Esophagus squamous epithelium (tissue), 5 donors: ENCODE data around the gene NADSYN1. TPM values are rescaled to one million over a fixed set of nuclear protein-coding genes. Genes with fewer than 3 reads are reported as not detected.

Source experiments
- DNase-seq: peaks from one replicate; lab custom pipeline; 2025; lab: John Stamatoyannopoulos, UW
- H3K27ac ChIP-seq, 4 donors: fragments of 200-600 bp; sonication (generic); one replicate each; pipeline ENCODE4 v1.5.1; 2016 to 2019; ENCODE audit warnings: mild to moderate bottlenecking in 1 of 4
- H3K27me3 ChIP-seq, 4 donors: fragments of 200-600 bp; sonication (generic); 1 replicate in 3 of 4; 2 replicates in 1 of 4; pipeline versions ENCODE4 v1.5.1 to v1.6.0; 2017 to 2021; ENCODE audit warnings: antibody characterized with exemption in 1 of 4
- H3K36me3 ChIP-seq, 3 donors: fragments of 200-600 bp; sonication (generic); one replicate each; pipeline ENCODE4 v1.5.1; 2016 to 2019
- H3K4me1 ChIP-seq, 3 donors: fragments of 200-600 bp; sonication (generic); one replicate each; pipeline ENCODE4 v1.5.1; 2017 to 2019
- H3K4me3 ChIP-seq, 4 donors: fragments of 200-600 bp; sonication (generic); 1 replicate in 3 of 4; 2 replicates in 1 of 4; pipeline ENCODE4 v1.5.1; 2016 to 2019; ENCODE audit warnings: mild to moderate bottlenecking in 2 of 4, moderate library complexity in 1 of 4
- H3K9me3 ChIP-seq, 3 donors: fragments of 200-600 bp; sonication (generic); one replicate each; pipeline ENCODE4 v1.5.1; 2016 to 2019
- CTCF ChIP-seq, 6 experiments: fragments of 450-650 bp in 4 of 6; fragments of 200-600 bp in 2 of 6; sonication (generic) in 2 of 6; IDR thresholded peaks; one replicate each; pipeline ENCODE4 v1.5.1; 2016 to 2019; ENCODE audit warnings: antibody characterized with exemption in 6 of 6, mild to moderate bottlenecking in 4 of 6, moderate library complexity in 4 of 6
- POLR2A ChIP-seq, 4 donors: fragments of 450-650 bp; IDR thresholded peaks; one replicate each; pipeline ENCODE4 v1.6.1; 2017; ENCODE audit warnings: antibody characterized with exemption in 4 of 4, mild to moderate bottlenecking in 4 of 4, moderate library complexity in 3 of 4
- WGBS, 2 donors: methylation state at CpG; one replicate each; pipeline ENCODE4 v1.1.5; 2018; 5-methylcytosine and 5-hydroxymethylcytosine counted together
- intact Hi-C: fragments of 100-400 bp; cut with DNase I; formaldehyde crosslinking; loops from one replicate; pipeline ENCODE4 v1.15.0; 2022
- total RNA-seq, 4 donors: library from RNA; depleted of rRNA; stranded (reverse); fragments of >200 nt; gene quantifications; one replicate each; pipeline ENCODE4 v1.1.0, GENCODE V29; 2016
- donor health status: DM: yes; HTN: yes; CAD: no.

The NADSYN1 gene
- total RNA-seq, 4 donors from 2014 or later: 62.0 to 81.3 (median 71.7) TPM

- H3K4me3 ChIP-seq: no peak overlapping the region
- H3K27ac ChIP-seq: no peak overlapping the region
- DNase-seq: no peak
- TF ChIP-seq POLR2A (IDR thresholded peaks at IDR 0.05) (no peak), CTCF (IDR thresholded peaks at IDR 0.05) (no peak)
- 65 to 85% methylated on average over 6 of the region's 6 CpGs for WGBS, 2 donors
- H3K4me1 ChIP-seq: peaks cover 0 to 14% (median 3%) of the 10 kb centered on the region in 3 donors
- no peaks in the 10 kb centered on the region for H3K27me3 ChIP-seq
- no peaks in the 10 kb centered on the region for H3K9me3 ChIP-seq
- H3K36me3 ChIP-seq: peaks cover 21 to 98% (median 34%) of the 10 kb centered on the region in 3 donors
- intact Hi-C loops: no loop called here
Measured at GRCh38 chr11:71488681-71489270, 35.8 kb downstream of the NADSYN1 start.

DNA sequence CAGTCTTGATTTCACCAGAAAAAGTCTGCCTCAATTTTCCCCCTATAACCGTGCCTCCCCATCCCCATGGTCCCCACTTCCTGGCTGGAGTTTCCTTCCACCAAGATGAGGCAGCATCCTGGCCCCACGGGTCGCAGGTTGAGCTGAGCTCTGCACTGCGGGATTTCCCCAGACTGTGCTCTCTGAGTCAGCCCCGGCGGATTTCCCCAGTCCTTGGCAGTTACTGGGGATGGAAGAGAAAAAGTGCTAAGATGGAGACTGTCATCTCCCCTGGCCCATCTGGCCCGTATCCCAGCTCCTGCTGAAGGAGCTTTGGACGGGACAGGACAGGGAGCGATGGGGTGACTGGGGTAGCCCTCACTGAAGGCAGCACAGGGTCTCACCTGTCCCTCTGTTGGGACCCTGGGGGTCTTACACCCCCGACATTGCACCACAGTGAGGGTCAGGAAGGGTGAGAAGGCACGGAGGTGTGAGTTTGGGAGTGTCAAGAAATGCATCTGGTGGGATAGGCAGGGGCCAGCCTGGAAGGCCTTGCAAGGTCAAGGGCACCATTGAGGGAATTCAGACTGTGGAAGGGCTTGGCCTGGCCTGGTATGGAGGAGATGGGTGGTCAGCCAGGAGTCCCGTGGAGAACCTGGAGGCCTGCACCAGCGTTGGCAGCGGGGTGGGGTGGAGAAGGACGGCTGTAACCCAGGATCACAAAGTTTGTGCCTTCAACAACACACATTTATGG is 36.5 kb downstream of the NADSYN1 start:
- Histone ChIP-seq H3K27me3 (no peaks in the 10 kb centered on the region), H3K27ac (no peak overlapping the region), H3K4me1 (peaks cover 0 to 14% (median 3%) of the 10 kb centered on the region in 3 donors), H3K36me3 (peaks cover 16 to 98% (median 27%) of the 10 kb centered on the region in 3 donors), H3K4me3 (no peak overlapping the region), H3K9me3 (no peaks in the 10 kb centered on the region)
- WGBS, 2 donors: 54 to 84% methylated on average over 6 to 10 of the region's 15 CpGs
- no peak for TF ChIP-seq POLR2A (IDR thresholded peaks at IDR 0.05)
- TF ChIP-seq CTCF (IDR thresholded peaks at IDR 0.05): no peak
- no peak for DNase-seq
- intact Hi-C loops: no loop called here

DNA sequence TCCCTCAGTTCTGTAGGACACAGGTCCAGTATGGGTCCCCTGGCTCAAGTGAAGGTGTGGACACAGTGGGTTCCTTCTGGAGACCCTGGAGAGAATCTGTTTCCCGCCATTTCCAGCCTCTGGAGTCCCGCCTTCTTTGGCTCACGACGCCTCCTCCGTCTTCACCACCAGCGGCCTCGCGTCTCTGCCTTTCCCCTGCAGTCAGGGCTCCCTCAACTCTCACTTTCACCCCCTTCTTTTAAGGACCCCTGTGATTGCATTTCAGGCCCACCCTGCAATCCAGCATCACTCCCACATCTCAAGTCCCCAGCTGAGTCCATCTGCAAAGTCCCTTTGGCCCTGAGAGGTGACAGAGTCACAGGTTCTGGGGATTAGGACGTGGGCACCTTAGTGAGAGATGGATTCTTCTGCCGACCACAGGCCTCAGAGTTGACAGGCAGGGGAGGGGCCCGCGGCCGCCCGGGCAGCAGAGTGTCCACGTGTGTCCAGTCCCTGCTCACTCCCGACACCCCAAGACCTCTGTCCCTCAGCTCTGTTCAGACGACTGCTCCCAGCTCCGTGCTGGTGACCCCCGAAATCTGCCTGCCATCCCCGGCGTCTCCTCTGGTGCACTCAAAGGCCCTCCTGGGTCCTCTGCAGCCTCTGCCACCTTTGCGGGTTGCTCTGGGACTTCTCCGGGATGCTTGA is 37.2 kb downstream of the NADSYN1 start:
- Histone ChIP-seq H3K4me1 (peaks cover 0 to 14% (median 3%) of the 10 kb centered on the region in 3 donors), H3K4me3 (no peak overlapping the region), H3K27me3 (no peaks in the 10 kb centered on the region), H3K27ac (no peak overlapping the region), H3K9me3 (no peaks in the 10 kb centered on the region), H3K36me3 (peaks cover 9 to 98% (median 21%) of the 10 kb centered on the region in 3 donors)
- DNase-seq: no peak
- intact Hi-C loops: no loop called here
- WGBS, 2 donors: 92 to 95% methylated on average over 11 to 16 of the region's 23 CpGs
- TF ChIP-seq CTCF (IDR thresholded peaks at IDR 0.05): no peak
- no peak for TF ChIP-seq POLR2A (IDR thresholded peaks at IDR 0.05)

GRCh38 chr11:71490731-71491390 is 37.9 kb downstream of the NADSYN1 start:
- H3K36me3 ChIP-seq: peaks cover 15 to 98% (median 28%) of the 10 kb centered on the region in 3 donors
- H3K4me1 ChIP-seq: peaks cover 0 to 14% (median 3%) of the 10 kb centered on the region in 3 donors
- no peaks in the 10 kb centered on the region for H3K27me3 ChIP-seq
- no peak for DNase-seq
- 94 to 96% methylated on average over 21 to 23 of the region's 28 CpGs for WGBS, 2 donors
- no peak overlapping the region for H3K4me3 ChIP-seq
- H3K9me3 ChIP-seq: no peaks in the 10 kb centered on the region
- TF ChIP-seq CTCF (IDR thresholded peaks at IDR 0.05) (no peak), POLR2A (IDR thresholded peaks at IDR 0.05) (no peak)
- no peak overlapping the region for H3K27ac ChIP-seq
- intact Hi-C loops: no loop called here
